BJ (cell line): ENCODE measurements around the gene ZSWIM4. TPM values are rescaled to one million over a fixed set of nuclear protein-coding genes. Genes with fewer than 3 reads are reported as not detected.

Experiments
- CTCF ChIA-PET: fragments of 350-600 bp; formaldehyde crosslinking; extraction: SDS; loops from one replicate; lab custom pipeline; 2021; ENCODE audit warnings: antibody characterized with exemption, inconsistent platforms; lab: Yijun Ruan, JAX
- POLR2A ChIA-PET: fragments of 300-600 bp; sonication (Branson Sonifier 250); formaldehyde crosslinking; extraction: SDS; loops from one replicate; lab custom pipeline; 2021; ENCODE audit warnings: antibody characterized with exemption; lab: Charles Lee
- DNase-seq: peaks from one replicate; pipeline ENCODE4 v3.0.0-alpha.2; 2011; ENCODE audit warnings: low read depth
- H3K27me3 ChIP-seq: 2 replicates; pipeline ENCODE4 v1.6.0; 2011; ENCODE audit warnings: low read length; ENCODE audit not compliant: control insufficient read depth, insufficient read depth
- H3K36me3 ChIP-seq: 2 replicates; pipeline ENCODE4 v1.5.1; 2011; ENCODE audit warnings: low read length; ENCODE audit not compliant: control insufficient read depth, insufficient read depth
- H3K4me3 ChIP-seq: 2 replicates; pipeline ENCODE4 v1.5.1; 2011; ENCODE audit warnings: low read depth, mild to moderate bottlenecking, control low read depth, low read length
- CTCF ChIP-seq: IDR thresholded peaks from 2 replicates; pipeline ENCODE4 v1.5.1; 2011; ENCODE audit warnings: low read depth, mild to moderate bottlenecking, control low read depth, inconsistent platforms, low read length, moderate library complexity; ENCODE audit not compliant: insufficient read depth
- polyA plus RNA-seq: library from polyadenylated mRNA; depleted of rRNA; stranded (reverse); fragments of >200 nt; gene quantifications from 2 replicates; pipeline ENCODE4 v1.2.3, GENCODE V29; 2011

Gene ZSWIM4
- polyA plus RNA-seq, 1 experiment = 5.7 TPM

- no peak for DNase-seq
- ChIA-PET CTCF (interaction anchor here (0.7 to 7.3 kb wide), 3 partner anchors 17 to 38 kb away, joined by 3 to 64 read pairs (median 4); no protein-coding TSS in a partner anchor), POLR2A (interaction anchor here (0.5 kb wide), 1 partner anchor 27 kb away, joined by 3 read pairs; no protein-coding TSS in a partner anchor)
- no peak overlapping the region for H3K4me3 ChIP-seq
- TF ChIP-seq CTCF = no peak
- peaks cover 37% of the 10 kb centered on the region for H3K36me3 ChIP-seq
- no peaks in the 10 kb centered on the region for H3K27me3 ChIP-seq
Measured at GRCh38 chr19:13834244-13835069, 39.2 kb downstream of the ZSWIM4 start.

- Histone ChIP-seq H3K36me3 (peaks cover 28% of the 10 kb centered on the region), H3K27me3 (no peaks in the 10 kb centered on the region), H3K4me3 (no peak overlapping the region)
- ChIA-PET POLR2A (no interaction called here), CTCF (interaction anchor here (0.6 to 7.3 kb wide), 8 partner anchors 13 to 238 kb away, joined by 3 to 64 read pairs (median 3); no protein-coding TSS in a partner anchor)
- DNase-seq = no peak
- no peak for TF ChIP-seq CTCF
Measured at GRCh38 chr19:13835791-13836723, 40.8 kb downstream of the ZSWIM4 start.

- peak overlapping the region; percentile 66 for H3K4me3 ChIP-seq
- TF ChIP-seq CTCF = no peak
- no peaks in the 10 kb centered on the region for H3K27me3 ChIP-seq
- CTCF ChIA-PET = interaction anchor here (0.7 to 7.3 kb wide), 5 partner anchors 24 to 364 kb away, joined by 3 to 64 read pairs (median 4); partner anchors contain the start of gene C19orf53
- peaks cover 25% of the 10 kb centered on the region for H3K36me3 ChIP-seq
- DNase-seq = no peak
- POLR2A ChIA-PET = interaction anchor here (0.6 kb wide), 1 partner anchor 50 kb away, joined by 4 read pairs; no protein-coding TSS in a partner anchor
Measured at GRCh38 chr19:13838435-13839129, 43.3 kb downstream of the ZSWIM4 start.

- ChIA-PET CTCF (interaction anchor here (0.7 to 7.3 kb wide), 6 partner anchors 20 to 363 kb away, joined by 3 to 64 read pairs (median 4); no protein-coding TSS in a partner anchor), POLR2A (interaction anchor here (0.5 to 1.5 kb wide), 8 partner anchors 14 to 870 kb away, joined by 3 to 25 read pairs (median 6); no protein-coding TSS in a partner anchor)
- Histone ChIP-seq H3K4me3 (peak overlapping the region; percentile 66), H3K27me3 (no peaks in the 10 kb centered on the region), H3K36me3 (peaks cover 20% of the 10 kb centered on the region)
- no peak for DNase-seq
- no peak for TF ChIP-seq CTCF
Measured at GRCh38 chr19:13839130-13839937, 44.1 kb downstream of the ZSWIM4 start.
